OCI-M2 (cell line): ENCODE data around the gene CMTM5.
"Not testable (repeated sequence)": the region's sequence is repeated elsewhere in the genome, so short reads cannot be mapped to it uniquely, and the experiment has no call there.

Experiments
- DNase-seq: peaks from one replicate; lab custom pipeline; 2025; ENCODE audit not compliant: unreplicated experiment; lab: John Stamatoyannopoulos, UW

CMTM5 gene

GRCh38 chr14:23411563-23412525 lies 35.0 kb downstream of the CMTM5 start:
- no peak for DNase-seq

- no peak for DNase-seq
These were observed 36.8 kb downstream of the CMTM5 start for GRCh38 chr14:23413681-23414080.

GRCh38 chr14:23414254-23414653 lies 37.4 kb downstream of the CMTM5 start:
- DNase-seq, result no peak

GRCh38 chr14:23414906-23415820 lies 38.3 kb downstream of the CMTM5 start:
- DNase-seq, result no peak

GRCh38 chr14:23415821-23416778 lies 39.3 kb downstream of the CMTM5 start:
- DNase-seq, result no peak

GRCh38 chr14:23416801-23417200 lies 40.0 kb downstream of the CMTM5 start:
- DNase-seq, result no peak

GRCh38 chr14:23417269-23417668 lies 40.4 kb downstream of the CMTM5 start:
- DNase-seq, result not testable (repeated sequence)

GRCh38 chr14:23418021-23418420 lies 41.2 kb downstream of the CMTM5 start:
- no peak for DNase-seq

- DNase-seq, result not testable (repeated sequence)
These were observed 42.8 kb downstream of the CMTM5 start for GRCh38 chr14:23419646-23420045.

GRCh38 chr14:23421594-23421993 lies 44.7 kb downstream of the CMTM5 start:
- DNase-seq, result no peak

- DNase-seq, result no peak
These were observed 46.8 kb downstream of the CMTM5 start for GRCh38 chr14:23423657-23424056.

- DNase-seq, result no peak
These were observed 48.3 kb downstream of the CMTM5 start for GRCh38 chr14:23425169-23425568.

GRCh38 chr14:23425798-23426197 lies 49.0 kb downstream of the CMTM5 start:
- not testable (repeated sequence) for DNase-seq

- DNase-seq, result no peak
These were observed 52.0 kb downstream of the CMTM5 start for GRCh38 chr14:23428686-23429495.
